ENCODE measurements around the gene IRF7.

GRCh38 chr11:598005-598680, 17.6 kb downstream of the IRF7 start:
- no peak for TF ChIP-seq CTCF (IDR thresholded peaks at IDR 0.05)
- TF ChIP-seq POLR2A (IDR thresholded peaks at IDR 0.05), result no peak

Data from heart left ventricle (tissue), 13 donors.